Islet precursor cell (in vitro differentiated cells): ENCODE data around the gene PDCD1.

Experiments
- DNase-seq: peaks from one replicate; pipeline ENCODE4 v3.0.0-alpha.2; 2018

Gene PDCD1

GRCh38 chr2:241895712-241896641 lies 37.3 kb upstream of the PDCD1 start:
- peak; percentile 73 for DNase-seq

GRCh38 chr2:241895427-241895711 lies 36.7 kb upstream of the PDCD1 start:
- no peak for DNase-seq

- peak; percentile 60 for DNase-seq
Measured at GRCh38 chr2:241894681-241895426, 36.2 kb upstream of the PDCD1 start.

GRCh38 chr2:241894056-241894641 lies 35.5 kb upstream of the PDCD1 start:
- peak; percentile 56 for DNase-seq

GRCh38 chr2:241893265-241893664 lies 34.6 kb upstream of the PDCD1 start:
- DNase-seq: peak; percentile 40

GRCh38 chr2:241892299-241893137 lies 33.8 kb upstream of the PDCD1 start:
- DNase-seq: peak; percentile 61

- DNase-seq: no peak
Measured at GRCh38 chr2:241891988-241892298, 33.2 kb upstream of the PDCD1 start.

GRCh38 chr2:241891315-241891987 lies 32.8 kb upstream of the PDCD1 start:
- no peak for DNase-seq

- no peak for DNase-seq
Measured at GRCh38 chr2:241890524-241891235, 32.0 kb upstream of the PDCD1 start.

DNA sequence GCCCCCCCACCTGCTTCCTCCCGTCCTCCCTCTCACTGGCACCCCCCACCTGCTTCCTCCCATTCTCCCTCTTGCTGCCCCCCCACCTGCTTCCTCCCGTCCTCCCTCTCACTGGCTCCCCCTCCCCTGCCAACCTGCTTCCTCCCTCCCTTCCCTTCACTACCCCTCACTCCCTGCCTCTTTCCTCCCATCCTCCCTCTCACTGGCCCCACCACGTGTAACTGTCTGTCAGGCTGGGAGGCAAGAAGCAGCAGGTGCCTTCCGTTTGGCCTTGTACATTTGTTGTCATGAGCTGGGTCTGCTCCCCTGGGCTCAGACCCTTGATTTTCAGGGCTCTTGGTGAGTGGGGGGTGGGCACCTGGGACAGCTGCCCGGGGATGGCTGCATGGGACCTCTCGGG lies 29.9 kb upstream of the PDCD1 start:
- no peak for DNase-seq

DNA sequence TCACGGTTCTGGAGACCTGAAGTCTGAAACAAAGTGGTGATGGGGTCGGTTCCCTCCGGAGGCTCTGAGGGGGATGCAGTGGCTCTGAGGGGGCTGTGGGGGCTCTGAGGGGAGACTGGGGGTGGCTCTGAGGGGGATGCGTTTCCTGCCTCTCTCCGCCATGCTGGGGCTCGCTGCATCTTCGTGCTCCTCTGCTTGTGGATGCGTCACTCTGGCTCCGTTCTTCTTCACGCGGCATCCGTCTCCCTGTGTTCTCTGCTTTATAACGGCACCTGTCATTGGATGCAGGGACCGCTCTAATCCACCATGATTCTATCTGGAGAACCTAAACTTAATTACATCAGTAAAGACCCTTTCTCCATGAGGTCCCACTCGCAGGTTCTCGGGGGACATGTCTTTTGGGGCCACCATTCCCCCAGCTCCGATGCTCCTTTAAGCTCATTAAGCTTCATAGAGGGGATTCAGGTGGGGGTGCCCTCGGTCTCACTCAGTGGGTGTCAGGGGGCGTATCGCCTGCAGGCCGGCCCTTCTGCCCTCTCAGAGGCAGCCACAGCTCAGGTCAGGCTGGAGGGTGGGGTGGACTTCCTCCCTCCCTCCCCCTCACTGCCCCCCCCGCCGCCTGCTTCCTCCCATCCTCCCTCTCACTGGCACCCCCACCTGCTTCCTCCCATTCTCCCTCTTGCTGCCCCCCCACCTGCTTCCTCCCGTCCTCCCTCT lies 29.3 kb upstream of the PDCD1 start:
- DNase-seq: no peak

DNA sequence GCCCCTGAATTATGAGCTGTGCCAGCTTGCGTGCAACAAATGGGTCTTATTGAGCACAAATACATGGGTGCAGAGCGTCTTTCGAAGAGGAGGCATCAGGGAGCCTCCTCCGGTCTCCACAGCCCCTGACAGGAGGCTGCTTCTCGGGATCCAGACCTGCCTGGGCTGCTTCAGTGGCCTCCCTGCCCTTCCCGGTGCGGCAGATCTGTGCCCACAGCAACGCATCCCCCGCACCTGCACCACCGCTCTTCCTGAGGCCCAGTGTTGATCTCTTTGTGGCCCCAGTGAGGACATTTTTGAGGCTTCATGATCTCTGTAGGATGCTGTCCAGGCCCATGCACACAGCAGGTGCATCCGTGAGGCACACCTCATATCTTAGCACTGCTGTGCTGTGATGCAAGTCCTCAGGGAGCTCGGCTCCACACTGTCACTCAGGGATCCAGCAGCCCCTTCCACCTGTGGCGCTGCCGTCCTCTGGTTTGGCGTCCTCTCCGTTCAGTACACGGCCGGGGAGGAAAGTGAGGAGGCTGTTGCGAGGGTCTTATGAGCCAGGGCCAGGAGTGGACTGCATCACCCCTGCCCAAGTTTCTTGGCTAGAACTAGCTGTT lies 28.2 kb upstream of the PDCD1 start:
- DNase-seq: no peak

DNA sequence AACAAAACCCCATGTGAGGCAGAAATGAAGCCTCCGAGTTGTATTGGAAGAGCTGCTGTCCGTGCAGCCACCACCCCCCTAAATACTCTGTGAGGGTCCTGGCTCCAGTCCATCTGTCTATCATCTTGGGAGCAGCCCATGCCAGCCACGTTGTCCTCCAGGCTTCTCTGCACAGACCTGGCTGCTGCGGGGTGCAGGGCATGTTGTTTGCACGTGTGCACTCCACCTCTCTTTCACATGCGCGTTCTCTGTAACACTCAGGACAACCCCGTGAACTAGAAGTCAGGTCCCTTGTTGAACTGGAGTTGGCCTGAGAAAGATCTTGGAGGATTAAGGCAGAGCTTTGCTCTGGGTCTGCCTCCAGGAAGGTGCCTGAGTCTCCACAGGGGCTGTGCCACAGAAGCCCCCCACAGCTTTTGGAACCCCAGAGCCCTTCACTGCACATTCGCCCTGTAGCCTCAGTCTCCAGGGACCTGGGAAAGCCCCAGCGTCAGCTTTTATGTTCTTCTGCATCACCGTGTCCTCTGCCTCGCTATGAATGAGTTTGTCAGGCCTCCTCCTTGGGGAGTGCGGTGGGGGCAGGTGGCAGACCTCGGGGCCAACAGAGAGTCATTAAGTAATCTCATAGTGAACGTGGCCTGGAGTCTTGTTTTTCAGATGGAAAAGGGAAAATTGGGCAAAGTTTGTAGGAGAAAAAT lies 27.4 kb upstream of the PDCD1 start:
- no peak for DNase-seq

- DNase-seq: no peak
Measured at GRCh38 chr2:241885291-241885945, 26.7 kb upstream of the PDCD1 start.

DNA sequence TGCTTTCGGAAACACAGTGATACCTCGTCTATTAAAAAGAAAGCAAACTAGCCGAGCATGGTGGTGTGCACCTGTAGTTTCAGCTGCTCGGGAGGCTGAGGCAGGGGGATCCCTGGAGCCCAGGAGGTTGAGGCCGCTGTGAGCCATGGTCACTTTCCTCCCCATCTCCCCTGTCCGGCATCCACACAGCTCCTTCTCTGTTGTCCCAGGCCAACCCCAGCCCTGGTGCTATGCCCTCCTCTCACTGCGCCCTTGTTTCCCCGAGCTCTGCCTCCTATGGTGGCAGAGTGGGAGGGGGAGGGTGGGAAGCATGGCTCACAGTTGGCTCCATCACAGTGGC lies 26.2 kb upstream of the PDCD1 start:
- no peak for DNase-seq

- no peak for DNase-seq
Measured at GRCh38 chr2:241882091-241882625, 23.5 kb upstream of the PDCD1 start.

DNA sequence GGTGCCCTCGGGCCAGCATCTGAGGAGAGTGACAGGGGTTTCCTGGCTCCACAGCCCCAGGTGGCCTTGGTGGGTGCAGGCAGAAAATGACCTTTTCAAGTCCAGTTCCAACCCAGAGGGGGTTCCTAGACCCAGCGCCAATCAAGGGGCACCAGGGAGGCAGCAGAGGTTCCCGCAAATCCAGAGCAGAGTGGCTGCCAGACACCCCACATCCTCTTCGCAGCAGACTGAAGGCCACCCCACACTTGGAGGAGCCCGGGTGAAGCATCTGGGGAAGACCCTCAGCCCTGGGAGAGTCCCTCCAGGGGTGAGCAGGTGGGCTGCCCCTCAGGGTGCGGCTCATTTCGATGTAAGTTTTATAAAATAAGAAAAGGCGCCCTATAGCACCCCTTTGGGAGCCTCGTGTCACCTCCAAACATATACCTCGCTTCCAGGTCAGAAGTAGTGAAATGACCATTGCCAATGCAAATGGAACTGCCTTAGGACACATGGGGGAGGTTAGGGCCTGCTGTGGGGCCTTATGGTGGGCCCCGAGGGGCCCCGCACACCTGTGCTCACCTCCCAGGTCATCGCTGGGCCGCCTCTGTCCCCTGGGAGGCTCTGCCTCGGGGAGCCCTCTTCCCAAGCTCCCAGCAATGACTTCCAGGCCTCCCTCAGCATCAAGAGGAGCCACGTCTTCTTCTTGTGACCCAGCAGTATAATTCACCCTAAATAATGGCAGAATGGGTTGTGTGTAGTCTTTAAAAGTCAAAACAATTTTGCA lies 21.8 kb upstream of the PDCD1 start:
- no peak for DNase-seq

GRCh38 chr2:241879326-241879725 lies 20.6 kb upstream of the PDCD1 start:
- no peak for DNase-seq
